GM21515 (cell line): ENCODE measurements around the gene MUC5B.
A peak's percentile ranks its signal among the peaks of the same experiment; 100 is the strongest.

Experiments
- ATAC-seq: cut with Tn5 transposase; IDR thresholded peaks from one replicate; pipeline ENCODE4 v1.9.1; 2021; ENCODE audit not compliant: unreplicated experiment

MUC5B gene

GRCh38 chr11:1307163-1307870, 84.5 kb downstream of the MUC5B start:
- no peak for ATAC-seq

GRCh38 chr11:1307998-1308742, 85.3 kb downstream of the MUC5B start:
- no peak for ATAC-seq

GRCh38 chr11:1308743-1309497, 86.1 kb downstream of the MUC5B start:
- peak; percentile 41 for ATAC-seq

GRCh38 chr11:1309498-1310317, 86.8 kb downstream of the MUC5B start, which contains the start of gene TOLLIP:
TOLLIP (minus strand) TSS chr11:1309632; CDS start chr11:1309498, 134 bp downstream.
- ATAC-seq: peak; percentile 72

GRCh38 chr11:1310318-1310687, 87.4 kb downstream of the MUC5B start:
- no peak for ATAC-seq

- no peak for ATAC-seq
Measured at GRCh38 chr11:1310772-1311468, 88.1 kb downstream of the MUC5B start.
